Caco-2 (cell line): Measurements from ENCODE around the gene OXT. TPM values are rescaled to one million over a fixed set of nuclear protein-coding genes. Genes with fewer than 3 reads are reported as not detected.

Source experiments
- BruUV-seq: library from RNA; stranded (reverse); fragments of 400-500 nt; replicated peaks from 2 replicates; lab custom pipeline; 2021; lab: Mats Ljungman, UMichigan
- CTCF ChIA-PET: fragments of 300-600 bp; sonication (Branson Sonifier 250); formaldehyde crosslinking; loops from one replicate; lab custom pipeline; 2022; ENCODE audit warnings: antibody characterized with exemption; lab: Charles Lee
- POLR2A ChIA-PET: fragments of 300-600 bp; sonication (Branson Sonifier 250); formaldehyde crosslinking; loops from one replicate; lab custom pipeline; 2022; ENCODE audit warnings: antibody characterized with exemption; lab: Charles Lee
- DNase-seq, 2 experiments: peaks; one replicate each; pipeline versions ENCODE4 v3.0.0 to v3.0.0-alpha.2; 2020 to 2022
- H3K27me3 ChIP-seq: replicated peaks from 2 replicates; pipeline ENCODE4 v1.6.0; 2011; ENCODE audit warnings: low read length; ENCODE audit not compliant: control insufficient read depth, insufficient read depth
- H3K36me3 ChIP-seq: 2 replicates; pipeline ENCODE4 v1.5.1; 2011; ENCODE audit warnings: low read length; ENCODE audit not compliant: control insufficient read depth, insufficient read depth
- H3K4me1 ChIP-seq: fragments of 250-450 bp; sonication (Bioruptor Pico); 2 replicates; pipeline ENCODE4 v1.5.1; 2020; ENCODE audit warnings: mild to moderate bottlenecking
- H3K4me3 ChIP-seq: 2 replicates; pipeline ENCODE4 v1.5.1; 2011; ENCODE audit warnings: low read depth, mild to moderate bottlenecking, control low read depth, low read length
- H3K9me3 ChIP-seq: fragments of 250-450 bp; sonication (Bioruptor Pico); 2 replicates; pipeline ENCODE4 v1.5.1; 2020; ENCODE audit warnings: mild to moderate bottlenecking, moderate library complexity
- H3K27ac Mint-ChIP-seq: one replicate; pipeline ENCODE4 v1.8.0; 2022; ENCODE audit warnings: mixed read lengths; ENCODE audit not compliant: unreplicated experiment
- H3K27me3 Mint-ChIP-seq: one replicate; pipeline ENCODE4 v1.8.0; 2022; ENCODE audit warnings: mixed read lengths; ENCODE audit not compliant: insufficient read depth, unreplicated experiment
- H3K36me3 Mint-ChIP-seq: one replicate; pipeline ENCODE4 v1.8.0; 2022; ENCODE audit warnings: mild to moderate bottlenecking, mixed read lengths; ENCODE audit not compliant: insufficient read depth, unreplicated experiment
- H3K4me1 Mint-ChIP-seq: one replicate; pipeline ENCODE4 v1.8.0; 2022; ENCODE audit warnings: low read depth, mixed read lengths; ENCODE audit not compliant: unreplicated experiment
- H3K4me3 Mint-ChIP-seq: one replicate; pipeline ENCODE4 v1.8.0; 2022; ENCODE audit warnings: mild to moderate bottlenecking, moderate library complexity, mixed read lengths; ENCODE audit not compliant: unreplicated experiment
- H3K9me3 Mint-ChIP-seq: one replicate; pipeline ENCODE4 v1.8.0; 2022; ENCODE audit warnings: mixed read lengths; ENCODE audit not compliant: unreplicated experiment
- intact Hi-C: fragments of 100-400 bp; cut with micrococcal nuclease; formaldehyde crosslinking; loops from one replicate; pipeline ENCODE4 v1.10.0; 2022; ENCODE audit not compliant: unreplicated experiment
- total RNA-seq: library from RNA; stranded (reverse); gene quantifications from 2 replicates; pipeline ENCODE4 v1.2.3, GENCODE V29; 2022
- TF ChIP-seq, protein P1 (sequence below), 2 experiments: fragments of 200-600 bp in 1 of 2; IDR thresholded peaks; 1 replicate in 1 of 2; 2 replicates in 1 of 2; pipeline versions ENCODE4 v1.5.1 to v1.8.0; 2011 to 2022; ENCODE audit warnings: antibody characterized with exemption in 1 of 2, control low read depth in 1 of 2, inconsistent platforms in 1 of 2, low read depth in 1 of 2, low read length in 1 of 2, mild to moderate bottlenecking in 1 of 2, moderate library complexity in 1 of 2; ENCODE audit not compliant: insufficient read depth in 1 of 2, severe bottlenecking in 1 of 2, unreplicated experiment in 1 of 2

Gene OXT
- total RNA-seq, 1 experiment from 2014 or later: 2.7 TPM

DNA sequence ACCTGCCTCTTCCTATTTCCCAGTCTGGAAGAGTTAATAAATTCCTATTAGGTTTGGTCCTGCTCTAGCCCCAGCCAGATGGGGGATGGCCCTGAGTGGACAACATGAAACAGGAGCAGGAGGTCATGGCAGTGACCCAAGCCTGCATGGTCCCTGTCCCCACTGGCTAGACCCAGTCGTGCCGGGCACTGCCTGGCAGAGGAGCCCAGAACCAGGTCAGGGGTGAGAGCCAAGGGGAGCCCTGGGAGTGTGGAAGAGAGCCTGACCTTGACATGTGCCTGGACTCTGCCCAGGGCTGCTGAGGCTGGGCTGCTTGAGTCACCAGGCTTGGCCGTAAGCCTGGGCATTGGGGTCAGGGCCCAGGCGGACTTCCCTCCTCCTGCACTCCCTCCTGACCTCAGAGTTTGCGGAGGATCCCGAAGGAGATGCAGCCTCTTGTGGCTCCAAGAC, 9.5 kb downstream of the OXT start:
- TF ChIP-seq, protein P1, sequence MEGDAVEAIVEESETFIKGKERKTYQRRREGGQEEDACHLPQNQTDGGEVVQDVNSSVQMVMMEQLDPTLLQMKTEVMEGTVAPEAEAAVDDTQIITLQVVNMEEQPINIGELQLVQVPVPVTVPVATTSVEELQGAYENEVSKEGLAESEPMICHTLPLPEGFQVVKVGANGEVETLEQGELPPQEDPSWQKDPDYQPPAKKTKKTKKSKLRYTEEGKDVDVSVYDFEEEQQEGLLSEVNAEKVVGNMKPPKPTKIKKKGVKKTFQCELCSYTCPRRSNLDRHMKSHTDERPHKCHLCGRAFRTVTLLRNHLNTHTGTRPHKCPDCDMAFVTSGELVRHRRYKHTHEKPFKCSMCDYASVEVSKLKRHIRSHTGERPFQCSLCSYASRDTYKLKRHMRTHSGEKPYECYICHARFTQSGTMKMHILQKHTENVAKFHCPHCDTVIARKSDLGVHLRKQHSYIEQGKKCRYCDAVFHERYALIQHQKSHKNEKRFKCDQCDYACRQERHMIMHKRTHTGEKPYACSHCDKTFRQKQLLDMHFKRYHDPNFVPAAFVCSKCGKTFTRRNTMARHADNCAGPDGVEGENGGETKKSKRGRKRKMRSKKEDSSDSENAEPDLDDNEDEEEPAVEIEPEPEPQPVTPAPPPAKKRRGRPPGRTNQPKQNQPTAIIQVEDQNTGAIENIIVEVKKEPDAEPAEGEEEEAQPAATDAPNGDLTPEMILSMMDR (IDR thresholded peaks at IDR 0.05; ENCODE audit: insufficient read depth in 1 of 2, low read depth in 1 of 2, low read length in 1 of 2, severe bottlenecking in 1 of 2, unreplicated experiment in 1 of 2): no peak
- H3K4me3 Mint-ChIP-seq: no peak overlapping the region
- ChIA-PET CTCF (no interaction called here), POLR2A (no interaction called here)
- no peak overlapping the region for H3K27ac Mint-ChIP-seq
- H3K36me3 ChIP-seq: no peaks in the 10 kb centered on the region
- no TSS peak for BruUV-seq
- H3K4me1 Mint-ChIP-seq: no peaks in the 10 kb centered on the region
- H3K27me3 ChIP-seq: no peaks in the 10 kb centered on the region; the same call in 1 of the 2 replicates
- no peak for DNase-seq
- H3K4me3 ChIP-seq: no peak overlapping the region
- intact Hi-C loops: no loop called here
- peaks cover 5% of the 10 kb centered on the region for H3K27me3 Mint-ChIP-seq
- no peaks in the 10 kb centered on the region for H3K36me3 Mint-ChIP-seq
- H3K9me3 ChIP-seq: no peaks in the 10 kb centered on the region
- 0 out of 2 replicates have a peak, but pooled peaks cover 4% of the 10 kb centered on the region for H3K4me1 ChIP-seq
- H3K9me3 Mint-ChIP-seq: no peaks in the 10 kb centered on the region

DNA sequence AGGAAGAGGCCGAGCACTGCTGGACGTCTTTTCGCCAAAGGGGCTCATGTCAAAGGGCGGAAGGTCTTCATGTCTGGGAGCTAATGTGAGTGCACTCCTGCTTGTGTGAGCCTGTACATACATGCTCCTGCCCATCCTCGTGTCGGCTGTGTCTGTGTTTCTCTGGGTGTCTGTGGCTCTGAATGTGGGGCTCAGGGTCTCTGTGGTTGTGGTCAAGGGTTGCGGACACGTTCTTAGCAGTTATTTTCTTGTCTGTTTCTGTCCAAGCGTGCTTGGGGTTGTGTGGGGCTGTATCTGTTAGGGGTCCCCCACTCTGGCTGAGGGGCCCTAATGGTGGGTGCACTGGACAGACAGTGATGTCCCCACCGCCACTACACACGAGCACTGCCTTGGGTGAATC, 10.2 kb downstream of the OXT start:
- no peak for DNase-seq
- Mint-ChIP-seq H3K27me3 (peaks cover 5% of the 10 kb centered on the region), H3K36me3 (no peaks in the 10 kb centered on the region), H3K4me1 (no peaks in the 10 kb centered on the region), H3K9me3 (no peaks in the 10 kb centered on the region), H3K27ac (no peak overlapping the region), H3K4me3 (peak overlapping the region; percentile 58)
- H3K4me1 ChIP-seq: 0 out of 2 replicates have a peak, but pooled peaks cover 4% of the 10 kb centered on the region
- H3K9me3 ChIP-seq: no peaks in the 10 kb centered on the region
- no peak overlapping the region for H3K4me3 ChIP-seq
- intact Hi-C loops: no loop called here
- H3K27me3 ChIP-seq: no peaks in the 10 kb centered on the region; the same call in 1 of the 2 replicates
- BruUV-seq: no TSS peak
- ChIA-PET CTCF (no interaction called here), POLR2A (no interaction called here)
- H3K36me3 ChIP-seq: no peaks in the 10 kb centered on the region
- TF ChIP-seq, protein P1 (IDR thresholded peaks at IDR 0.05; ENCODE audit: insufficient read depth in 1 of 2, low read depth in 1 of 2, low read length in 1 of 2, severe bottlenecking in 1 of 2, unreplicated experiment in 1 of 2): no peak

DNA sequence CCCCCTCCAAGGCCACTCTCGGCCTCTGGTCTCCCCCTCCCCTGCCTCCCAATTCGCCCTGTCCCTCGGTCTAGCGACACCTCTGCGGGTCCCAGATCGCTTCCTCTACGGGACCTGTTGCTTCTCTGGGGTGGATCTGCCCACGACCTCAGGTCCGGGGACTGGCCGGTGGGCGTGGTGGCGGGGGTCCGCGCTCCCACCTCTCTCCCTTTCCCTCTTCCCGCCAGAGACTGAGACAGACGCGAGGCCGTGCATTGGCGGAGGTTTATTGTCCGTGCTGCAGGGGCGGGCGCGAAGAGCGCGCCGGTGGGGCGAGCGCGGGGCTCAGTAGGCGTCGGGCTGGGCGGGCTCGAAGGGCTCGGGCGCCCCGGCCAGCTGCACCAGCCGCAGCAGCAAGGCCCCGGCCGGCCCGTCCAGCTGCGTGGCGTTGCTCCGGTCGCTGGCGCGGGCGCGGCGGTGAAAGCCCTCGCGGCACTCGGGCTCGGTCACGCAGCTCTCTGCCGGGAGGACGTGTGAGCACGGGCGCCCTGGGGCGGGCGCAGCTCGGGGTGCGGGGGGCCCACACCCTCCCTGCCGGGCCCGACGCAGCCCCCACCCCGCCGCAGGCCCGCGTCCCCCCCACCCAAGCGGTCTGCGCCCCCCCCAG, 11.0 kb downstream of the OXT start:
- Mint-ChIP-seq H3K4me3 (peak overlapping the region; percentile 58), H3K4me1 (no peaks in the 10 kb centered on the region), H3K27me3 (peaks cover 5% of the 10 kb centered on the region), H3K9me3 (no peaks in the 10 kb centered on the region), H3K27ac (no peak overlapping the region), H3K36me3 (no peaks in the 10 kb centered on the region)
- DNase-seq: peak in 1 of 2 experiments; percentile 39
- 0 out of 2 replicates have a peak, but pooled peaks cover 4% of the 10 kb centered on the region for H3K4me1 ChIP-seq
- BruUV-seq: no TSS peak
- ChIA-PET POLR2A (no interaction called here), CTCF (no interaction called here)
- H3K4me3 ChIP-seq: peak overlapping the region; percentile 49
- no peaks in the 10 kb centered on the region; the same call in 1 of the 2 replicates for H3K27me3 ChIP-seq
- intact Hi-C loops: no loop called here
- H3K9me3 ChIP-seq: no peaks in the 10 kb centered on the region
- TF ChIP-seq, protein P1 (IDR thresholded peaks at IDR 0.05; ENCODE audit: insufficient read depth in 1 of 2, low read depth in 1 of 2, low read length in 1 of 2, severe bottlenecking in 1 of 2, unreplicated experiment in 1 of 2): no peak
- no peaks in the 10 kb centered on the region for H3K36me3 ChIP-seq
